Measurements from ENCODE around the gene NQO2. TPM values are rescaled to one million over a fixed set of nuclear protein-coding genes. Genes with fewer than 3 reads are reported as not detected.

The NQO2 gene
- total and polyA plus RNA-seq, 2 of the 13 experiments (the other 11 are each of a cell fraction or from before 2014, with no cell fraction given): 32.2 to 56.5 TPM

- TF ChIP-seq GABPA (IDR thresholded peaks at IDR 0.05; ENCODE audit: low read depth, low read length): no peak
- TF ChIP-seq GABPA (CRISPR knock-in tag; IDR thresholded peaks at IDR 0.05; ENCODE audit: low read depth): peak; percentile 65
- no peak for TF ChIP-seq HDAC6 (IDR thresholded peaks at IDR 0.05; ENCODE audit: low read depth, low read length)
- peak; percentile 51 for TF ChIP-seq SOX5 (CRISPR knock-in tag; IDR thresholded peaks at IDR 0.05; ENCODE audit: borderline replicate concordance)
- no peak for TF ChIP-seq BRCA1 (CRISPR knock-in tag; IDR thresholded peaks at IDR 0.05)
- no peak; the same call in 1 of the 2 replicates for TF ChIP-seq ZXDC (CRISPR knock-in tag; IDR thresholded peaks at IDR 0.05)
- TF ChIP-seq ZZZ3 (CRISPR knock-in tag; IDR thresholded peaks at IDR 0.05; ENCODE audit: borderline replicate concordance): no peak
- TF ChIP-seq DR1 (CRISPR knock-in tag; IDR thresholded peaks at IDR 0.05): no peak
- no peak for TF ChIP-seq CERS6 (CRISPR knock-in tag; IDR thresholded peaks at IDR 0.05)
- TF ChIP-seq ZFX (CRISPR knock-in tag; IDR thresholded peaks at IDR 0.05; ENCODE audit: low read depth): peak; percentile 30; the same call in 1 of the 2 replicates
- TF ChIP-seq SKIL (CRISPR knock-in tag; IDR thresholded peaks at IDR 0.05; ENCODE audit: borderline replicate concordance): no peak
- 0 out of 2 replicates have a peak, but pooled peaks have one; percentile 25 for TF ChIP-seq ATF6 (CRISPR knock-in tag; conservative IDR thresholded peaks at IDR 0.05)
- 0 out of 2 replicates have a peak, but pooled peaks have one; percentile 22 for TF ChIP-seq TARDBP (CRISPR knock-in tag; IDR thresholded peaks at IDR 0.05)
- peak; percentile 23; the same call in 1 of the 2 replicates for TF ChIP-seq FOXO1 (CRISPR knock-in tag; IDR thresholded peaks at IDR 0.05)
- TF ChIP-seq XBP1 (CRISPR knock-in tag; IDR thresholded peaks at IDR 0.05): no peak
- TF ChIP-seq ZNF124 (CRISPR knock-in tag; IDR thresholded peaks at IDR 0.05): no peak
- peak; percentile 94 for TF ChIP-seq U2AF2 (IDR thresholded peaks at IDR 0.05; ENCODE audit: low read depth, low read length)
- peak; percentile 41; the same call in 1 of the 2 replicates for TF ChIP-seq RFX5 (IDR thresholded peaks at IDR 0.05; ENCODE audit: low read depth, low read length)
- no peak for TF ChIP-seq JUND (CRISPR knock-in tag; IDR thresholded peaks at IDR 0.05)
- peak; percentile 48 for TF ChIP-seq ZBTB20 (CRISPR knock-in tag; IDR thresholded peaks at IDR 0.05; ENCODE audit: borderline replicate concordance, low read depth)
- no peak for TF ChIP-seq ZNF354B (CRISPR knock-in tag; IDR thresholded peaks at IDR 0.05)
- no peak for TF ChIP-seq ZNF747 (CRISPR knock-in tag; IDR thresholded peaks at IDR 0.05; ENCODE audit: borderline replicate concordance)
Observed at GRCh38 chr6:2989332-2990247, 10.1 kb upstream of the NQO2 start (continued).
